MM.1S (cell line): ENCODE measurements around the gene OSBPL5.

Experiments used
- CTCF ChIP-seq: fragments of 300-600 bp; sonication (generic); IDR thresholded peaks from 2 replicates; pipeline ENCODE4 v1.5.1; 2016; ENCODE audit warnings: antibody characterized with exemption, low read length, mixed read lengths
- EZH2 ChIP-seq: fragments of 300-600 bp; sonication (generic); optimal IDR thresholded peaks from 2 replicates; pipeline ENCODE3; 2017; ENCODE audit warnings: low read depth, mild to moderate bottlenecking, antibody characterized with exemption, low read length, mixed read lengths

GRCh38 chr11:3101921-3102640 lies 63.0 kb downstream of the OSBPL5 start:
- TF ChIP-seq CTCF = no peak
- TF ChIP-seq EZH2 = no peak
